HG03064 (cell line): ENCODE results near the gene SCART1.
"Not testable (repeated sequence)": the region's sequence is repeated elsewhere in the genome, so short reads cannot be mapped to it uniquely, and the experiment has no call there.

ENCODE experiments used
- ATAC-seq: cut with Tn5 transposase; IDR thresholded peaks from one replicate; pipeline ENCODE4 v1.9.1; 2021; ENCODE audit warnings: low read depth; ENCODE audit not compliant: unreplicated experiment

The SCART1 gene

GRCh38 chr10:133431888-133432613 lies 21.7 kb upstream of the SCART1 start:
- not testable (repeated sequence) for ATAC-seq

GRCh38 chr10:133432789-133433188 lies 21.0 kb upstream of the SCART1 start:
- ATAC-seq, result not testable (repeated sequence)

GRCh38 chr10:133438711-133439273 lies 15.0 kb upstream of the SCART1 start:
- no peak for ATAC-seq

DNA sequence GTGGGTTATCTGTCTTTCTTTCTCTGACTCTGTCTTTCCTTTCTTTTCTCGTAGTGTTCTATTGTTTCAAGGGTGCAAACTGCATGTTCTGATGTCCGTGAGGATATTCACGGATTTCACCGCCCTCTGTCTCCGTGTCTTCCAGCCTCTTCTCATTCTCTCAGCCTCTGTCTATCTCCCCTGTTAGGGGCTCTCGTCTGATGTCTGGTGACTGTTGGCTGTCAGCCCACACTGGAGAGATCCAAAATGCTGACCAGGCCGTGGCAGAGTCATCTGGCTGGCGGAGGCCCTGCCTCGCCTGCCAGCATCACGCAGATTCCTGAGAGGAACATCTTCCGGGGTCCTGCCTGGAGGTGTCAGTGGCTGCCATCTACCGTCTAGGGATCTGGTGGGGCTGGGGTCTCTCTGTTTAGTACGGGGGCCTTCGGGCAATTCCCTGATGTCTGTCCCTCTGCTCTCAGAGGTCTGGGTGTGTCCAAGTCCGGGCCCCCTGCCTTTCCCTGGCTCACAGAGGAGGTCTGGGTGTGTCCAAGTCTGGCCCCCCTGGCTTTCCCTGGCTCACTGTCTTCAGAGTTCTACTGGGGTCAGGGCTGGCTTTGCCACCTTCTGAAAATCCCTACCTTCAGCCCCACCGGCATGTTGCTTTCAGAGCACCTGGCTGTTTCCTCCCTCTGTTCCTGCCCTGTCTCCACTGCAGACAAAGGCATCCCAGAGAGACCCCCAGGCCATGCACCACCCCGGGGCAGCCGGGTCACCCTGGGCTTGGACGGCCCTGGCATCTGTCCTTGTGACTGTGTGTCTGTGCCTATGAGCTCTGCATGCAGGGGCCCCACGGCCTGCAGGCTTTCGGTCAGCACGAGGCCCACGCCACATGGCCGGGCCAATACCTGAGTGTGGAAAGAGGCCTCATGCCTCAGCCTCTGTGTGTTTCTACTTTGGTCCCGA lies 14.0 kb upstream of the SCART1 start:
- no peak for ATAC-seq

GRCh38 chr10:133440633-133441285 lies 13.0 kb upstream of the SCART1 start:
- ATAC-seq, result no peak

GRCh38 chr10:133441356-133441755 lies 12.4 kb upstream of the SCART1 start:
- ATAC-seq, result not testable (repeated sequence)

- ATAC-seq, result no peak
Measured at GRCh38 chr10:133441780-133442179, 12.0 kb upstream of the SCART1 start.

DNA sequence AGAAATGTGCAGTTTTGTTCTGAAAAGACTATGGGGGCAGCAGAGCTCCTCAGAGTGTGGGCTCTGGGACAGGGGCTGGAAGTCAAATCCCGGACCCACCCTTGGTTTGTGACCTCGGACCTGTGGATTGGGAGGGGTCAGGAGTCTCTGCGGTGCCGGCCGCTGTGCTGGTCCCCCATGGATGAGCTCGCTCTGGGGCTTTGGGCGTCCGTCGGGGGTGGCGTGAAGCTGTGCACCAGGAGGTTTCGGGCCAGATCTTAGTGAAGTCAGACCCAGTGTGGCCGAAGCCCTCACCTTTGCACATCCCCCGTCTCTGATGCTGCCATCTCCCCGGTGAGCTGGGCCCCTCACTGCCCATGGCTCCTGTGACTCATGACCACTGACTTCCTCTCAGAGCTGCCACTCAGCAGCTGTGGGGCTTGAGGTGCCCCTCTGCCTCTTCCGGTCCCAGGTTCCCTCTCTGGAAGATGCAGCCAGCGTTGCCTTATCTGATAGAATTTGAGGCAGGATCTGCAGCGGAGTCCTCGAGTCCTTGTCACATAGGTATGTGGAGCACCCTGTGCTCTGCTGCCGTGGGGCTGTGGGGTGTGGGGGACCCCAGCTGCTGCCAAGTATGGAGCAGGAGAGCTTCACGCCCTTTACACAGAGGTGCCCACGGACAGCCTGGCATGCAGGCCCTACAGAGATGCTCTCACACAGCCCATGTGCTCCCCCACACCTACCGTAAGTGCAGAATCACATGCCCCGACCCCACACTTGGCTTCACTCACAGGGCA lies 11.4 kb upstream of the SCART1 start:
- no peak for ATAC-seq

DNA sequence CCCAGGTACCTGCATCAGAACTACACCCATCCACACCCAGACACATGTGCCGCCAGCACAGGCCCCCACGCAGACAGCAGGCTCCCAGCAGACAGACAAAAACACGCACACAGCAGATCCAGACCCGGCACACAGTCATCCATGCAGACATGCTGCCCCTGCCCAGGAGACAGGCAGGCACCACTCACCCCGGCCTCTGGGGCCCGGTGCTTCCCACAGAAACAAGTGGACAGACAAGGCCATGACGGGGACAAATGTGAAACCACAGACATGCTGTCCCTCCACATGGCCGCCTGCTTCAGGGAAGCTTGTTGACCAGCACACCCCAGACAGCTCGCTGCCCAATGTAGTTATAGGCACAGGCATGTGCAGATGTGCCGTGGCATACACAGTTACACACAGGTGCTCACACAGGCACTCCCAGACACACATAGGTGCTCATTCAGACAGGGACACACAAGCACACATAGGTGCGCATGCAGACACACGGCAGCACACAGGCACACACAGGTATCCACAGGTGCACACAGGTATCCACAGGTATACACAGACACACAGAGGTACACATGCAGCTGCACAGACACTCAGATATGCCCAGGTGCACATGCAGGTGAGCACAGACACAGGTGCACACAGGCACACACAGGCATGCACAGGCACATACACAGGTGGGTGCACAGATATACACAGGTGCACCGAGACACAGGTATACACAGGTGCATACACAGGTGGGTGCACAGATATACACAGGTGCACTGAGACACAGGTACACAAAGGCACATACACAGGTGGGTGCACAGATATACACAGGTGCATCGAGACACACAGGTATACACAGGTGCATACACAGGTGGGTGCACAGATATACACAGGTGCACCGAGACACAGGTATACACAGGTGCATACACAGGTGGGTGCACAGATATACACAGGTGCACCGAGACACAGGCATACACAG lies 10.5 kb upstream of the SCART1 start:
- ATAC-seq, result no peak

GRCh38 chr10:133444342-133445267 lies 9.1 kb upstream of the SCART1 start:
- ATAC-seq, result no peak

DNA sequence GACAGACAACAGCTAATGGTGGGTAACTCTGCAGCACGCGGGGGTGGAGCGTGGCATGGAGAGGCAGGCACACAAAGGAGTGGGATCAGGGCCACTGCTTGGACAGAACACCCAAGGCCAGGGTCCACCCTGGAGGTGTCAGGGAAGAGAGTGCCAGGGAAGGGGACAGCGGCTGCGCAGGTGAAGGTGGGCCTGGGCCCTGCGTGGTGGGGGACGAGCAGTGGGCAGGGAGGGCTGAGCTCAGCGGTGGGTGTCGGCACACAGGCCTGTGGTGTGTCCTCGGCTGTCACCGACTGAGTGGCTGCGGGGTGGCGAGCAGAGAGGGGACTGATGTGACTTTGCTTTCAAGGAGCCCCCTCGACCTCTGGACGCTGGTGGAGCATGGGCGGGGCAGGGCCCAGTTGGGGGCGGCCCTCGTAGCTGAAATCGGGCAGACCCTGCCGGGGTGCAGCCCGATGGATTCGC lies 8.4 kb upstream of the SCART1 start:
- no peak for ATAC-seq

DNA sequence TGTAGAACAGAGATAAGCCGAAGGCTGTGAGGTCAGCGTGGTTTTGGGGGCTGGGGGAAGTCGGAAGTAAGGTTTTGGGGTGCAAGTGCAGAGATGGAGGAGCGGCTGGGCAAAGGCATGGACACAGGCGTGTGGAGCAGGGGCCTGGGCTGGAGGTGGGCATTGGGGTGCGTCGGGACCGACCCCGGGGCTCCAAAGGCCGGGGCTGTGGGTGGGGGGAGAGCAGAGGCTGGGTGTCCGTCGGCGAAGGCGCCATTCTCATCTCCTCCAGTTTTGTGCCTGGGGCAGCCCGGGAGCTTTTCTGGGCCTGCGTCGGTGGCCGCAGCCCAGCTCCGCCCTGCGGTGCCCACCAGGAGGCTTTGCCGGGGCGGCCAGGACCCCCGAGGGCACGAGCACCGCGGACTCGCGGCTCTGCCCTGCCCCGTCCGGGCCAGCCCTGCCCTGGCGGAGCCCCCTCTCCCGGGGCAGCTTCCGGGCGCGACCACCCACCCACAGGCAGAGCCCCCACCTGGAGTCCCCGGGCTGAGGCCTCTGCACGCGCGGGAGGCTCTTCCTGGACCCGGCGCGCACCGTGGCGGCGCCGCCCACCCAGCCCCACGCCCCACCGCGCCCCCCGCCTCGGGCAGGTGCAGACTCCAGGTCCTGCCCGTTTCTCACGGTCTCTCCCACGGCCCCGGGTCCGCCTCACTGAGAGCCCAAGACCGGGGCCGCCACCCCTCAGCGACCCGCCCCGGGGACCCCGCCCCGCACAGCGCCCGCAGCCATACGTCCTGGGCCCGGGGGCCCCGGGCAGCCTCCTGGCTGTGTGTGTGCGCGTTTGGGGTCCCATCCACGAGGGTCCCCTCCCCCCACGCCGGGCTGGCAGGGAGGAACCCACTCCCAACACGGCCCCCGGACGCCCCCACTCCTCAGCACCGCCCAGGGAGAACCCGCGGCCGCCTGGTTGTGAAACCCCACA lies 7.7 kb upstream of the SCART1 start:
- no peak for ATAC-seq

- ATAC-seq, result no peak
Measured at GRCh38 chr10:133446979-133447378, 6.8 kb upstream of the SCART1 start.

DNA sequence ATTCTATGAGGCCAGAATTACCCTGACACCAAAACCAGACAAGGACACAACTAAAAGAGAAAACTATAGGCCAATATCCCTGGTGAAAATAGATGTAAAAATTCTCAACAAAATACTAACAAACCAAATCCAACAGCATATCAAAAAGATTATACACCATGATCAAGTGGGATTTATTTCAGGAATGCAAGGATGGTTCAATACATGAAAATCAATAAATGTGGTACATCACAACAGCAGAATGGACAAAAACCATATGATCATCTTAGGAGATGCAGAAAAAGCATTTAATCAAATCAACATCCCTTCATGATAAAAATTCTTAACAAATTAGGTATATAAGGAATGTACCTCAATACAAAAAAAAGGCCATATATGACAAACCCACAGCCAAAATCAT lies 5.6 kb upstream of the SCART1 start:
- ATAC-seq, result no peak

GRCh38 chr10:133451346-133451745 lies 2.4 kb upstream of the SCART1 start:
- ATAC-seq, result no peak

DNA sequence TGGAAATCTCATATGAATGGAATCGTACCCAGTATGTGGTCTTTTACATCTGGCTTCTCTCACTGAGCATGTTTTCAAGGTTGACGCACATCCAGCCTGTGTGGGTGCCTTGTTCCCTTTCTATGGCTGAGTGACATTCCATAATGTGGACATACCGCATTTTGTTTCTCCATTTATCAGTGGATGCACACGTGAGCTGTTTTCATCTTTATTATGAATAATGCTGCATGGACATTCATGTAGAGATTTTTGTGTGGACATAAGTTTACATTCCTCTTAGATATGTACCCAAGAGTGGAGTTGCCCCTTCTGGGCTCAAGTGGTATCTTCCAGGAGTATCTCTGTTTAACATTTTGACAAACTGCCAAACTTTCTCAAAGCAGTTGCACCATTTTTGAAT lies 1.3 kb upstream of the SCART1 start:
- no peak for ATAC-seq
